ENCODE data around the gene UTY.

DNA sequence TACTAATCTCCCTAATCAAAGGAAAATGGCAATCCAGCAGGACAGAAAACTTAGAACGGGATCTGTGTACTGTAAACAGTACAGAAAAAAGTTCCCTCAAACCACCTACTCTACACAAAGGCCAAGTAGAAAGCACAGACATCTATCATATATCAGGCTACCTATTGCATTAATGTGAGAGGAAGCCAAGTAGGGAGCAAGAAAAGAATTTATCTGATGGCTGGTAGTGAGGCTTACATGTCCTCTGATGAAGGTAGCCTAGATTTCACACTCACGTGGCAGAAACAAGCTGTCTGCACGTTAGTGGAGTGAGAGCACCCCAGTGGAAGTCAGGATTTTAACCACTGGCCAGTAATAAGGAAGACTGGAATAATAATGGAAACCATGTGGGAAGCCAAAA, 28.3 kb downstream of the UTY start:
- TF ChIP-seq, protein P1, sequence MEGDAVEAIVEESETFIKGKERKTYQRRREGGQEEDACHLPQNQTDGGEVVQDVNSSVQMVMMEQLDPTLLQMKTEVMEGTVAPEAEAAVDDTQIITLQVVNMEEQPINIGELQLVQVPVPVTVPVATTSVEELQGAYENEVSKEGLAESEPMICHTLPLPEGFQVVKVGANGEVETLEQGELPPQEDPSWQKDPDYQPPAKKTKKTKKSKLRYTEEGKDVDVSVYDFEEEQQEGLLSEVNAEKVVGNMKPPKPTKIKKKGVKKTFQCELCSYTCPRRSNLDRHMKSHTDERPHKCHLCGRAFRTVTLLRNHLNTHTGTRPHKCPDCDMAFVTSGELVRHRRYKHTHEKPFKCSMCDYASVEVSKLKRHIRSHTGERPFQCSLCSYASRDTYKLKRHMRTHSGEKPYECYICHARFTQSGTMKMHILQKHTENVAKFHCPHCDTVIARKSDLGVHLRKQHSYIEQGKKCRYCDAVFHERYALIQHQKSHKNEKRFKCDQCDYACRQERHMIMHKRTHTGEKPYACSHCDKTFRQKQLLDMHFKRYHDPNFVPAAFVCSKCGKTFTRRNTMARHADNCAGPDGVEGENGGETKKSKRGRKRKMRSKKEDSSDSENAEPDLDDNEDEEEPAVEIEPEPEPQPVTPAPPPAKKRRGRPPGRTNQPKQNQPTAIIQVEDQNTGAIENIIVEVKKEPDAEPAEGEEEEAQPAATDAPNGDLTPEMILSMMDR (IDR thresholded peaks at IDR 0.05): no peak
- TF ChIP-seq POLR2A (IDR thresholded peaks at IDR 0.05): no peak
